NCI-H69 (cell line): Measurements from ENCODE around the gene PLA2R1.
"Not testable (repeated sequence)": the region's sequence is repeated elsewhere in the genome, so short reads cannot be mapped to it uniquely, and the experiment has no call there.

Source experiments
- DNase-seq: peaks from one replicate; lab custom pipeline; 2025; lab: John Stamatoyannopoulos, UW

The PLA2R1 gene

DNA sequence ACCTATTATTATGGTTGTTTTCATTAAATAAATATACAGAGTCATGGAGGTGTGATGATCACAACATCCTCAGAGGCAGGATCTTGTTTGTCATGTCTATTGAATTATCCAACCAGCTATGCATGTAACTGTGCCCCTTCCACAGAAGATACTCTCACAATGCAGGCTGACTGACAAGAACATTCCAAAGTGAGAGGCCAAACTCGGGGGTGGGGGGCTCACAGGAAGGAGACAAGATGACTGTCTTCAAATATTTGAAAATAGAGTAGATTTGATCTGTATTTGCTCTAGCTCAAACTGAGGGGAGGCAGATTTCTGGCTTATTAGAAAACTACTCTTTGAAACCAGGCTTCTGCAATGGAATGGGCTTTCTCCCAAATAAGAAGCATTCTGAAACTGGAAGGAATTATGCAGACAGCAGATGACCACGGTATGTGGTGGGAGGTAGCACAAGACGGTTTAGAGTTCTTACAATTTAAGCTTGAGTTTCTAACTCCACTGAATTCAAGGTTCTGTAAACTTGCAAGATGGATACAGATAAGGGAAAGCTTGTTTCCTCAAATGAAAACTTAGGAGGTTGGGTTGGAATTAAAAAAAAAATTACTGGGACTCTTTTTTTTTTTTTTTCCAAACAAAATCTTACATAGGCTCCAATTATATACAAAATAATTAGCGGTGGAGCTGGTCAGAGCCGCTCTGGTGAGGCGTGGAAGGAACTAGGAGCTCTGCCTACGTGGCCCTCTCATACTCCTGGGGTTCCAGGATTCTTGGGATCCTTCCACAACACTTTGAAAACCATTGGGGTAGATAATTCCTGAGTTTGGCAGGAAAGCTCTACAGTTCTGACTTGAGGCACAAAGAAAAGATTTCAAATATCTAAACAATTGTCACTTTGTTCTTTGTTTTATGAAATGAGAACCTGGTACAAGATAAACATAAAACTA lies 79.3 kb downstream of the PLA2R1 start:
- no peak for DNase-seq

DNA sequence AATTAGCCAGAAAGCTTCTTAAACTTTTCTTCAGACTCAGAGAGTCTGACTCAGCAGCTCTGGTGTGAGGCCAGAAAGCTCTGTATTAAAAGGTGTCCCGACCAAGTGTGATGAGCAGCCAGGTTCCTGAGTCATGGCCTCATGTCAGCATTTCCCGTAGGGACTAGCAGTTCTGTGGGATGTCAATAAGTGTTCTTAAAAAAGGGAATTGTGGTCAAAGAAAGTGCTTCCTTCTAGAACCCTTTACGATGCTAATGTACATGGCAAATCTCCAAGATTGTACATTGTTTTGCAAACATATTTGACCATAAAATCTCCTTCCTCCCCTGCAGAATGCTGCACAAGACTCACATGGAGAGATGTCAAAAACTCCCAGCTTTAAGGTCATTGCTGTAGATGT lies 80.1 kb downstream of the PLA2R1 start:
- DNase-seq, result peak; percentile 5

DNA sequence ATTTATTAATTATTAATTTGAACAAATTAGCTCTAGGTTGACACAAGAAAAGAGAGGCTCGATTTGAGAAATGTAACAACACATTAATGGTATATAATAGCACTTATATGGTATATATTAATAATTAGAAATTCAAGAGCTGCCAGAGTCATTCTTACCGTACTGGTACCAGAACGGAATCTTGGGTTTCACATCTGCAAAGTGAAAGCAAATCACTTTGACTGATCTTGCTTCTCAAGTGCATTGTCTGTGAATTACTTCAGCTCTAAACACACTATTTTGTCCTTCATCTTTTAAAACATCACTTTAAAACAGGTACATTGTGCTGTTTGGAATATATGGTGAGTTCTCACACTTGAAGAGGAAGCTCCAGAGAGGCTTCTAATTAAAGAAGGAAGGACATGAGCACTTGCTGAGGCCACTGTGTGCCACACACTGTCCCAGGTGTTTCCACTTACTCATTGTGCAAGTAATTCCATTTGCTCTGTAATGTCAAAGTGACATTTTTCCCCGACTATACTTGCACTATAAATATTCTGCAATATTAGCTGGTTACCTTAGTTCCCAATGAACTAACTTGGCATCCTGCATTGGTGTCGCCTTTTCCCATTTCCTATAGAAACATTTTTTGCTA lies 85.8 kb downstream of the PLA2R1 start:
- DNase-seq, result no peak

DNA sequence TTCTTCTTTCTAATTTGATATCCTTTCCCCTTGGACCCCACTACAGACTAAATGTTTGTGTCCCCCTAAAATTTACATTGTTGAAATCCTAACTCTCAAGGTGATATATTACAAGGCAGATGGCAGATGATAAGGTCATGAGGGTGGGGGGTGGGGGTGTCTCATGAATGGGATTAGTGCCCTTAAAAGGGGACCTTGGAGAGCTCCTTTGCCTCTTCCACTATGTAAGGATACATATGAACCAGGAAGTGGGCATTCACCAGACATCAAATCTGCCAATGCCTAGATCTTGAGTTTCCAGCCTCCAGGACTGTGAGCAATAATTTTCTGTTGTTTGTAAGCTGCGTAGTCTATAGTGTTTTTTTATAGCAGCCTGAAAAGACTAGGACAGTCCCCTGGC lies 89.1 kb downstream of the PLA2R1 start:
- DNase-seq, result no peak

DNA sequence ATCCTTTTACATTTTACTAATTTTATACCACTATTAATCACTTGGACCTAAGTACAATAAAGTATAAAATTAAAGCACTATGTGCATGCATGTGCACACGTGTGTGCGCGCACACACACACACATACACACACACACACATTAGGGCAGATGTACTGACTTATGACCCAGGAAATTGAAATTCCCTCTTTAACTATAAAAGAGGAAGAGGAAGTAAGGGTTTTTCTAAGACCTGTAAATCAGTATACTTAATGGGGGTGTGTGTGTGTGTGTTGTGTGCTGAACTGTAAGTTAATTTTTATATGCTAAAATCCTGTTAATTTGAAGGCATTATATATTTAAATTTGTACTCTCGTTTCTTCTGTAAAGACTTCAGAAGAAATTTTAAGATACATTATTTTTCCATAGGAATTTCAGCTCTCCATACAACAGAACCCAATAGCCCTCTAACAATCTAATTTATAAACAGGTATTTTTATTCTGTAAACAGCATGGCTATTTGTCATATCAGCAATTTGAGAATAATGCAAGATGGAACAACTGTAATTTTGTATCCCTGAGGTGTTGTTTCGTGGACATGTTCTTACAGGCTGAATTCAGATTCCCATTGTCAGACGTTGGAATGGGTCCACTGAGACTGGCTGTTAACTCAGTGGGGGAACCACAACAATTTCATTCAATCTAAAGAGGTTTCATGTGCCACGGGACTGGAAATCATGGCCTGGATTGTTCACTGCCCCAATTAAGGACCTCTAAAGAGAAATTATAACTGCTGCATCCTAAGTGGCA lies 90.9 kb downstream of the PLA2R1 start:
- DNase-seq, result peak; percentile 96

DNA sequence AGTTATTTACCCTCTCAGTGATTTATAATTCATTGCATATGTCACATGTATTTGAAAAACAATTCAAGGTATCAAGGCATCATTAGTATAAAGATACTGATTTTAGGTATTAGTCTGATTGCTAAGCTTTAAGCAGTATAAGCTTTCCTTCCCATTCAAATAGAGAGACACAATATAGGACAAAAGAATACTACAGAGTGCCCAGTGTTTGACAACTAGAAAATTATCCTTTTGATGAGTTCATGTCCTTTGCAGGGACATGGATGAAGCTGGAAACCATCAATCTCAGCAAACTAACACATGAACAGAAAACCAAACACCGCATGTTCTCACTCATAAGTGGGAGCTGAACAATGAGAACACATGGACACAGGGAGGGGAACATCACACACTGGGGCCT lies 91.9 kb downstream of the PLA2R1 start:
- DNase-seq, result peak; percentile 5

DNA sequence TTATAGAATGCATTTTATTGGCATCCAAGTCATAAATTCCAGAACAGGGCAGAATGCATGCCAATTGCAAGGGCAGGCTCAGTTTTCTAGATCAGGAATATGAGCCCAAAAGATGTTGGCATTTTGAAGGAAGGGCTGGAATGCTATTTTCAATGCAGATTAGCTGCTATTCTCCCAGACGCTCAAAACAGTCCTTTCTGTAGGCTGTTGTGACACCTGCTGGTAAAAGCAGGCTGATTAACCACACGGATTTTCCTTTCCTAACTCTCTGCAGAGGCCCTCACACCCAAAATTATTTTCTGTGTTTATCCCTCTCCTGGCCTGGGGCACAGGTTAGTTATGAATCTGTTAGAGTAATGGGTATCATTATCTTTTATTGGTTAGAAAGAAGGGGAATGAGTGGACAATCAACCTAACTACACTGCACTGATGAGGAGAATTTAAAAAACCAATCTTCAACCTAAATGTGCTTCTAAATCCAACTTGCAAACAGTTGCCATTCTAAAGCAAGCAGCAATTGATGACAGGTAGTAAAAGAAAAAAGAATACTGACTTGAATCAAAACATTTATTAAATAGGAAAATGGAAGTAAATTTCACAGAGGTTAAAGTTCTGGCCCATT lies 94.0 kb downstream of the PLA2R1 start:
- DNase-seq, result peak; percentile 82

DNA sequence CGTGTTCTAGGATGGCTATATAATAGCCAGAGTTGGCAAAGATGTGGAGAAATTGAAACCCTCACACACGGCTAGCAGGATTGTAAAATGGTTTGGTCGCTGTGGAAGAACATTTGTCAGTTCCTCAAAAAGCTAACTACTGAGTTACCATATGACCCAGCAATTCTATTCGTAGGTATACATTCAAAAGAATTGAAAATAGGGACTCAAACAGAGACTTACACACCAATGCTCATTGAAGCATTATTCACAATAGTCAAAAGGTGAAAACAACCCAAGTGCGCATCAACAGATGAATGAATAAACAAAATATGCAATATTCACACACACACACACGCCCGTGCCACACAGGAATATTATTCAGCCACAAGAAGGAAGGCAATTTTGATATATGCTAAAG lies 98.7 kb downstream of the PLA2R1 start:
- no peak for DNase-seq

DNA sequence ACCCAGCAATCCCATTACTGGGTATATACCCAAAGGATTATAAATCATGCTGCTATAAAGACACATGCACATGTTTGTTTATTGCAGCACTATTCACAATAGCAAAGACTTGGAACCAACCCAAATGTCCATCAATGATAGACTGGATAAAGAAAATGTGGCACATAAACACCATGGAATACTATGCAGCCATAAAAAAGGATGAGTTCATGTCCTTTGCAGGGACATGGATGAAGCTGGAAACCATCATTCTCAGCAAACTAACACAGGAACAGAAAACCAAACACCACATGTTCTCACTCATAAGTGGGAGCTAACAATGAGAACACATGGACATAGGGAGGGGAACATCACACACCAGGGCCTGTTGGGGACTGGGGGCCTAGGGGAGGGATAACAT lies 99.9 kb downstream of the PLA2R1 start:
- DNase-seq, result not testable (repeated sequence)

DNA sequence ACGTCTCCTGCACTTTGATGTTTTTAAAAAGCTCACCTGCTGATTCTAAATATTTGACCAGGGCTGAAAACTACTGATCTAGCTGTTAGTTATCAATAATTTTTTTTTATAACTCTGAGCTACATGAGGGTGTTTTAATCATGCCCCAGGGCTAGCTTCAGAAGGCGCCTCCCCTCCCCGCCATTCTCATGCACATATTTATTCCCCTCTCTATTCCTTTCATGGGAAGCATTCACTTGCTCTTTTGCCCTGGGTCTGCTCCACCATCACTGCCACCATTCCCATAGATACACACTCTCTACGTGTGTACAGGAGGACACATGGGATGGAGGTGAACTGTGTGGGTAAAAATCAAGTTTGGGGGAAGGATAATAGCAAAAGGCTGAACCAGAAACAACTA lies 101.0 kb downstream of the PLA2R1 start:
- no peak for DNase-seq

DNA sequence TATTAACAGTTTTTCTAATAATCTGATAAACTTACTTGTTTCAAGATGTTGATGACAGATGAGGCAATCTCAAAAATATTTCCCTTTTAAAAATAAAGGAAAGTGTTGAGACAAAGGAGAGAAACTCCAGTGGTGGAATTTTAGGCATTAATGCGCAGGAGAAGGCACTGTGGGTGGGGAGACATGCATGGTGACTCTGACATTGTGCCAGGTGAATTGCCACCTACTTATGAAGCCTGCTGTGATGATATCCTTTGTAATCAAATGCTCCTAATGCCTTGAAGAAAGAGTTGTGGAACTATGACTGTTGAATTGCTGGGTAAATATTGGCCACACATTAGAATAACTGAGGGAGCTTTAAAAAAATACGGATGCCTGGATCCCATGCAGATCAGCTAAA lies 101.4 kb downstream of the PLA2R1 start:
- DNase-seq, result peak; percentile 90

DNA sequence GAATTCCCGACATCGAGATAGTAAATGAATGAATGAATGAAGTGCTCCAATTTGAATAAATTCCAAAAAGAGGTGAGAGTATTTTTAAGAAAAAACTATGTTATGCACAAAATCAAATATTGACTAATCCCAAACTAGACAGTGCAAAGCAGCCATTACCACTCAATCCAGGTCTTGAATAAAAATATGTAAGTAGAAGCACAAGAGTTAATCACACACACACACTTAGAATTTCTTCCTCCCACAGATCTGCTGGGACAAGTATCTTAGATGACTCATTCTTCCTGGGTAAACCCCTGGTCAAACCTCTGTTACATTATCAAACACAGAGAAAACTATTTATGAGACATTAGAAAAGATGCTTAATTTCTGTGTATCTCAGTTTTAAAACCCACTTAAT lies 102.0 kb downstream of the PLA2R1 start:
- peak; percentile 26 for DNase-seq

DNA sequence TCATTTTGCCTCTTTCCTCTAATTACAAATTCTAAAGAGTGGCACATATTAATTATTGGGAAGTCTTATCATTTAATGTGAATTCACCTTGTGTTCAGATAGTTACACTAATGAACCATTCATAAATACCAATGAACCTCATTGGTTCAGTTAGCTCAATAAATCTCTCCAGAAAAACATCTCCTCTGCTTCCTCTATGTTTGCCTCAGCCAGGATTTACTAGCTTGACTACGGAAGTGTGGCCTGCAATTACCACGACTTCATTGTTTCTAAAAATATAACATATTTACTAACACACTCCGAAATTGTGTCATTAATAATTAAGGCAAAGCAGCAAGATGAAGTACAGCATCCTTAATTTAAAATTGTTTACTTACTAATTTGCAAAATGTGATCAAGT lies 103.3 kb downstream of the PLA2R1 start:
- no peak for DNase-seq

DNA sequence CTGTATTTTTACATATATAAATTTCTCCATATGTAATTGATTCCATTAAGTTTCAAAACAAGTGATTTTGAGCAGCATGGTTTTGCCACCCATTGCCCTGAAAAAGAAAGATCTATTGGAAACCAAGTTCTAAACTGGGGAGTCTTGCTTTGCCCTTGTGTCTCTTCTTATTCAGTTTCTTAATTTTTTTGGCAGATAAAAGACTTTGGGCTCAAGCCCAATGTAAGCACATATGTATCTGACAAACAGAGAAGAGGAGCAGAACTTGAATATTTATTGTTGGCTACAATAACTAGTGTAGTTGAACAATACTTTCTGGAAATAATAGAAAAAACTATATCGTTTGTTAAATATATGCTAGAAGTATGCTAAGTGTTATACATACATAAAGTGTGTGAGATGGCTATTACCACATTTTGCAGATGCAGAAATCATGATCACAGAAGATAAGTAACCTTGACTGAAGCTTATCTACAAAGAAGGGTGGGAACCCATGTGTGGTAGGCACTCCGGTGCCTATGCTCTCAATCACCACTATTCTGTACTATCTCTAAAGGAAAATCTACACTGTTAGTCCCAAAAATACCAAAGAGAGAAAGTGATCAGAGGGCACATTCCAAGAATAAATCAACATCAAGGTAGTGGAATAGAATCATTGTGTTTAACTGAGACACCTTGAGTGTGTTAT lies 109.1 kb downstream of the PLA2R1 start:
- DNase-seq, result no peak

DNA sequence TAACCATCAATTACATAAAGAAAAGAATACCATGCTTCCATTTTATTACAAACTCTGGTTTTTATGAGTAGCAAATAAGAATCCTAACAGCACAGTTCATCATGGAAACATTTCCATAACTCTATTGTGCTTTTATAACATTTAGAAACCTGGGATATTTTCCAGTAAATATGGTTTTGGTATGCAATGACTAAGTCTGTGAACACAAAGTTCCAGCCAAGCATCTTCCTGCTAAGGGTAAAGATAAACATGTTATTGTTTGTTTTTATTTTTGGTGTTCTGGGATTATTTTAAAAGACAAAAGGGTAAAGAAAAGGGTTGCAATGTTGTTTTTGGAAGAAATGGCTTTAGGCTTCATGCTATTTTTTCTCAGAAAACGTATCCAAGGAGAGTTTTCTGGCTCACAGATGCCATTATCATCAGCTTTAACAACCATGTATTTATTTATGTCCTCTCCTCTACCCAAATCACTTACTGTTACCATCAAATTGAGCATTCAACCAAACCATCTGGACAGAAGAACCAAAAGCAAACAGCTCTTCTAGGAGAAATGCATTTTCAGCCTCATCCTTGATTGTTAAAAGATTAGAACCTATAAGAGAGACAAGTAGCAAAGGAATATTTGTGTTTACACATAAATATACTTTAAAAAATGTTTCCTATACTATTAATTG lies 116.0 kb downstream of the PLA2R1 start:
- peak; percentile 86 for DNase-seq

DNA sequence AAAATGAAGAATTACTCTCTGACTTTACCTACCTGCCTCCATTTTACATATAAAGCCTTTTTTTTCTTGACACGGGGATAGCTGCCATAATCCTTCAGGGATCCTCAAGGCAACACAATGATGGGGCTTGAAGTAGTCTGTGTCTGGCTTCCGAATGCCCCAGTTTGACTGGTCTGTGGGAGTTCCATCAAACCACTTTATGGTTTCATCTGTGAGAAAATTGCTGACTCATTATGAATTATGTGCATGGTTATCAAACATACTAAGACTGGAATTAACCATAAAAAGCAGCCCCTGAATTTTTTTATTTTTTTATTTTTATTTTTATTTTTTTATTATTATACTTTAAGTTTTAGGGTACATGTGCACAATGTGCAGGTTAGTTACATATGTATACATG lies 117.5 kb downstream of the PLA2R1 start:
- no peak for DNase-seq

DNA sequence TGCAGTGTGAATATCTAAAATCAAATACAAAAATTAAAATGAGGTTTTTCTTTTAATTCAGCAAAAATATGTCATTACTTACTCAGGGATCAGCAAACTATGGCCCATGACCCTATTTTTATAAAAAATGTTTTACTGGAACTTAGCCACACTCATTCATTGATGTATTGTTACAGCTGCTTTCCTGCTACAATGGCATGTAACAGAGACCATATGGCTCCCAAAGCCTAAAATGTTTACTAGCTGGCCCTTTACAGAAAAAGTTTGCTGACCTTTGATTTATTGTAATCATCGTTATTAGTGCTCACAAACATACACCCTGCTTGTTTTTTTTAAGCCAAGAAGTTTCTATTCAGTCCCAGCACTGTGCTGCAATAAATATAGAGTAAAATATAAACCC lies 120.3 kb downstream of the PLA2R1 start:
- DNase-seq, result peak; percentile 57

DNA sequence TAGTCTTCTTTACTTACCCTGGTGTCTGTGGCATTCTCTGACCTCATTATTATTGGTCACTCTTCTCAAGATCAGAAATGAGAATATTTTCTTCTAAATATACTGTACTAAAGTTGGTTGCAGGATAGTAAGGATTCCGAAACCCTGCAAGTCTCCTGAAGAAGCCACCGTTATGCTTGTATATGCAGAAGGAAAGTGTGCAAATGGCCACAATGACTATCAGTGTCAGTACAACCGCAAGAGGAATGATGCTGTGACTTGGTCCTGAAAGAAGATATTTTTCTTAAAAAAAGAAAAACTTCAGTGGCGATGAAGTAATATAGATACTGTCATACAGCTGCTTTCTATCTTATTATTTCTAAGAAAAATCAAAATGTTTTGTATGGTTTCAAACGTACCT lies 120.7 kb downstream of the PLA2R1 start:
- peak; percentile 10 for DNase-seq

DNA sequence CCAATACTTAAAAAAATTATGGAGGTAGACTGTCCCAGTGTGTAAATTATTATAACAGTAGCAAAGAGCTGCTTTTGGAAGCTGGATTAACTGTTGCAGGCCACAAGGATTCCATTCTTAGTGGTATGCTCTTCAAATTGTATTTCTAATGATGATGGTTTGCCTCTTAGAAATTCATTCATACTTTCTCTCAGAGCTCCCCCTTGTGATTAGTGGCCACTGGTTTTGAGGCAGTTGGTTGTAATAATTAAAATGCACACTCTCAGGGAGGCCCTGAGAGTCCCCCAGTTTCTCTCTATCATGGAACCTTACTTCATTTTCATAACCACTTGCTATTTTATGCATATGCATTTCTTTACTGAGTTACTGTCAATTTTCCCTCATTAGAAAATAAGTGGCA lies 122.5 kb downstream of the PLA2R1 start:
- peak; percentile 73 for DNase-seq

DNA sequence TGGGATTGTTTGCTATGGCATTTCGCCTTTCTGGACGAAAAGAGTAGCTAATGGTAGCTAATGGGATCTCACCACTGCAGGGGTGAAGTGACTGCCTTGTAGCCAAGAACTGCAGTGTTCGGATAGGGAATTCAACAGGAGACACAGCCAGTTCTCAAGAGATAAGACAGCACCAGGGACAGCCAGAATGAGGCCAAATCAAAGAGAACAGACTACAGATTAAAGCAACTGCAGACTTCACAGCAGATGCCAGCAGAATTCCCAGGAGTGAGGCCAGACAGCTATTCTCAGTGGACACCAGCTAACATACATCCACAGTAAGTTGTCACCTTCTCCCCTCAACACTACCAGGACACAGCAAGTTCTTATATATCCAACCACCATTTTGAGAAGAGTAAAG lies 124.0 kb downstream of the PLA2R1 start:
- DNase-seq, result no peak

DNA sequence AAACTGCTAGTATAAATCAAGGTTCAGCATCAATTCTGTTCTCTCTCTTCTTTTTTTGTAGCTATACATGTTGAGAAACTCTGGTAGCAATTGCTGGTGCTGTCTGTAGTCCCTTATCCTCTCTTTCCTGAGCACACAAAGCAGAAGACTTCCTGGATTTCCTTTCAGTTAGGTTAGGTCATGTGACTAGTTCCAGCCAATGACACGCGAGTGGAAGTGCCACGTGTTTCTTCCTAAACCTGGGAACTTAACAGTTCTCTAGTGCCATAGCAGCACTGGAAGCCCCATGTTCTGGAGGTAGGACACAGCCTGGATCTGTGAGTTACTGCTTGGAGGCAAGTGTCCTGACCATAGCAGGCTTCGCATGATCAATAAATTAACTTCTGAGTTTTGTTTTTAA lies 125.9 kb downstream of the PLA2R1 start:
- peak; percentile 22 for DNase-seq
